SU-DHL-6 (cell line): ENCODE measurements around the gene PTPRJ.

Source experiments
- H2AFZ ChIP-seq: fragments of 200-600 bp; sonication (generic); 2 replicates; pipeline ENCODE4 v1.6.1; 2014; ENCODE audit warnings: low read depth, mild to moderate bottlenecking, moderate library complexity, mixed read lengths, antibody characterized with exemption, low read length; ENCODE audit not compliant: severe bottlenecking
- H3F3A ChIP-seq: fragments of 200-600 bp; shearing (Covaris generic); 2 replicates; pipeline ENCODE4 v1.6.0; 2016; ENCODE audit warnings: antibody characterized with exemption, mild to moderate bottlenecking; ENCODE audit not compliant: insufficient read depth
- H3K27ac ChIP-seq: fragments of 200-600 bp; sonication (generic); 2 replicates; pipeline ENCODE4 v1.5.1; 2016; ENCODE audit warnings: low read depth, mild to moderate bottlenecking, low read length, moderate library complexity, mixed read lengths
- H3K27me3 ChIP-seq: fragments of 200-600 bp; sonication (generic), shearing (Covaris generic); 2 replicates; pipeline ENCODE4 v1.6.0; 2014; ENCODE audit warnings: mild to moderate bottlenecking, low read length
- H3K36me3 ChIP-seq: fragments of 200-600 bp; sonication (generic); 2 replicates; pipeline ENCODE4 v1.6.1; 2014; ENCODE audit warnings: mild to moderate bottlenecking, low read length, mixed read lengths
- H3K4me2 ChIP-seq: fragments of 300-600, 200-600 bp; shearing (Covaris generic), sonication (generic); 2 replicates; pipeline ENCODE4 v1.6.0; 2014; ENCODE audit warnings: low read length, low read depth, mild to moderate bottlenecking; ENCODE audit not compliant: poor library complexity, severe bottlenecking
- H3K4me3 ChIP-seq: fragments of 200-600 bp; sonication (generic); 2 replicates; pipeline ENCODE4 v1.5.1; 2014; ENCODE audit warnings: antibody characterized with exemption, low read length, mild to moderate bottlenecking, mixed read lengths; ENCODE audit not compliant: insufficient read depth, poor library complexity, severe bottlenecking
- H3K79me2 ChIP-seq: fragments of 200-600 bp; sonication (generic); 2 replicates; pipeline ENCODE4 v1.6.1; 2014; ENCODE audit warnings: mild to moderate bottlenecking, low read length, moderate library complexity; ENCODE audit not compliant: insufficient read depth
- H3K9ac ChIP-seq: fragments of 200-600 bp; sonication (generic); 2 replicates; pipeline ENCODE4 v1.7.0; 2014; ENCODE audit warnings: mild to moderate bottlenecking, low read length
- H3K9me2 ChIP-seq: fragments of 200-600 bp; sonication (generic); replicated peaks from 2 replicates; pipeline ENCODE4 v1.6.1; 2014; ENCODE audit warnings: low read length; ENCODE audit not compliant: insufficient read depth
- H3K9me3 ChIP-seq: fragments of 200-600 bp; sonication (generic); 2 replicates; pipeline ENCODE4 v1.6.1; 2014; ENCODE audit warnings: low read length, mixed read lengths; ENCODE audit not compliant: insufficient read depth
- H4K20me1 ChIP-seq: fragments of 200-600 bp; sonication (generic); 2 replicates; pipeline ENCODE4 v1.6.1; 2014; ENCODE audit warnings: low read depth, mild to moderate bottlenecking, antibody characterized with exemption, low read length, moderate library complexity, mixed read lengths
- CTCF ChIP-seq: fragments of 200-600 bp; sonication (generic); IDR thresholded peaks from one replicate; pipeline ENCODE4 v1.5.1; 2017; ENCODE audit warnings: antibody characterized with exemption, mild to moderate bottlenecking, low read length, moderate library complexity; ENCODE audit not compliant: insufficient read depth, poor library complexity, severe bottlenecking
- EZH2phosphoT487 ChIP-seq: fragments of 200-600 bp; sonication (generic), shearing (Covaris generic); conservative IDR thresholded peaks from 2 replicates; pipeline ENCODE4 v1.6.1; 2018; ENCODE audit warnings: mild to moderate bottlenecking, antibody characterized with exemption, low read length, moderate library complexity, mixed read lengths

PTPRJ gene

GRCh38 chr11:48085688-48086087 is 105.3 kb downstream of the PTPRJ start:
- no peaks in the 10 kb centered on the region for H3K9me3 ChIP-seq
- no peaks in the 10 kb centered on the region for H4K20me1 ChIP-seq
- no peaks in the 10 kb centered on the region for H3F3A ChIP-seq
- no peak overlapping the region for H3K4me3 ChIP-seq
- H3K9me2 ChIP-seq, result no peaks in the 10 kb centered on the region
- TF ChIP-seq CTCF, result no peak
- no peak for TF ChIP-seq EZH2phosphoT487
- no peak overlapping the region for H3K4me2 ChIP-seq
- no peak overlapping the region for H3K27ac ChIP-seq
- no peak overlapping the region for H3K9ac ChIP-seq
- H3K79me2 ChIP-seq, result no peaks in the 10 kb centered on the region
- no peaks in the 10 kb centered on the region for H3K27me3 ChIP-seq
- no peak overlapping the region for H2AFZ ChIP-seq
- no peaks in the 10 kb centered on the region for H3K36me3 ChIP-seq

- H4K20me1 ChIP-seq, result no peaks in the 10 kb centered on the region
- no peaks in the 10 kb centered on the region for H3K79me2 ChIP-seq
- H3K4me3 ChIP-seq, result no peak overlapping the region
- H3K9me3 ChIP-seq, result no peaks in the 10 kb centered on the region
- no peak overlapping the region for H2AFZ ChIP-seq
- no peak overlapping the region for H3K27ac ChIP-seq
- H3K4me2 ChIP-seq, result no peak overlapping the region
- H3K9me2 ChIP-seq, result no peaks in the 10 kb centered on the region
- TF ChIP-seq CTCF (no peak), EZH2phosphoT487 (no peak)
- H3F3A ChIP-seq, result no peaks in the 10 kb centered on the region
- no peaks in the 10 kb centered on the region for H3K27me3 ChIP-seq
- no peaks in the 10 kb centered on the region for H3K36me3 ChIP-seq
- no peak overlapping the region for H3K9ac ChIP-seq
Observed at GRCh38 chr11:48087422-48087821, 107.1 kb downstream of the PTPRJ start.

- no peaks in the 10 kb centered on the region for H3K9me2 ChIP-seq
- no peak overlapping the region for H3K27ac ChIP-seq
- H3K36me3 ChIP-seq, result no peaks in the 10 kb centered on the region
- no peaks in the 10 kb centered on the region for H3K9me3 ChIP-seq
- no peak overlapping the region for H3K9ac ChIP-seq
- H3K4me2 ChIP-seq, result no peak overlapping the region
- H3K27me3 ChIP-seq, result no peaks in the 10 kb centered on the region
- H3F3A ChIP-seq, result no peaks in the 10 kb centered on the region
- H2AFZ ChIP-seq, result no peak overlapping the region
- H3K4me3 ChIP-seq, result no peak overlapping the region
- TF ChIP-seq CTCF (no peak), EZH2phosphoT487 (no peak)
- no peaks in the 10 kb centered on the region for H3K79me2 ChIP-seq
- no peaks in the 10 kb centered on the region for H4K20me1 ChIP-seq
Observed at GRCh38 chr11:48087974-48088681, 107.8 kb downstream of the PTPRJ start.

GRCh38 chr11:48088682-48089050 is 108.3 kb downstream of the PTPRJ start:
- H4K20me1 ChIP-seq, result no peaks in the 10 kb centered on the region
- H3K4me2 ChIP-seq, result no peak overlapping the region
- no peak overlapping the region for H3K27ac ChIP-seq
- H3K9ac ChIP-seq, result no peak overlapping the region
- H3K4me3 ChIP-seq, result no peak overlapping the region
- H3K9me2 ChIP-seq, result no peaks in the 10 kb centered on the region
- H3K36me3 ChIP-seq, result no peaks in the 10 kb centered on the region
- no peaks in the 10 kb centered on the region for H3K9me3 ChIP-seq
- no peaks in the 10 kb centered on the region for H3K27me3 ChIP-seq
- no peaks in the 10 kb centered on the region for H3K79me2 ChIP-seq
- H3F3A ChIP-seq, result no peaks in the 10 kb centered on the region
- no peak for TF ChIP-seq EZH2phosphoT487
- TF ChIP-seq CTCF, result no peak
- no peak overlapping the region for H2AFZ ChIP-seq
